Thymus (tissue), 11 donors: ENCODE measurements around the gene HSPA4L. TPM values are rescaled to one million over a fixed set of nuclear protein-coding genes. Genes with fewer than 3 reads are reported as not detected.

Experiments used
- DNase-seq, 9 donors: peaks; one replicate each; pipeline ENCODE4 v3.0.0-alpha.2; 2013; ENCODE audit warnings: low spot score in 9 of 9, low read depth in 6 of 9, missing footprints in 1 of 9
- H3K27ac ChIP-seq, 2 donors: one replicate each; pipeline ENCODE4 v1.5.1; 2013; ENCODE audit warnings: control low read depth in 1 of 2, low read depth in 1 of 2, low read length in 1 of 2, mild to moderate bottlenecking in 1 of 2, moderate library complexity in 1 of 2
- H3K27me3 ChIP-seq, 2 donors: one replicate each; pipeline ENCODE4 v1.5.1; 2013; ENCODE audit warnings: low read length in 1 of 2; ENCODE audit not compliant: control insufficient read depth in 2 of 2, insufficient read depth in 1 of 2
- H3K36me3 ChIP-seq, 2 donors: one replicate each; pipeline ENCODE4 v1.5.1; 2013; ENCODE audit warnings: low read length in 1 of 2, mild to moderate bottlenecking in 1 of 2, moderate library complexity in 1 of 2; ENCODE audit not compliant: control insufficient read depth in 2 of 2, insufficient read depth in 2 of 2
- H3K4me1 ChIP-seq, 2 donors: one replicate each; pipeline ENCODE4 v1.5.1; 2013; ENCODE audit warnings: low read length in 2 of 2; ENCODE audit not compliant: control insufficient read depth in 2 of 2, insufficient read depth in 2 of 2
- H3K4me3 ChIP-seq, 2 donors: one replicate each; pipeline ENCODE4 v1.5.1; 2013; ENCODE audit warnings: low read length in 2 of 2, control low read depth in 1 of 2, mild to moderate bottlenecking in 1 of 2
- H3K9me3 ChIP-seq, 2 donors: one replicate each; pipeline ENCODE4 v1.5.1; 2013; ENCODE audit warnings: low read length in 1 of 2, mild to moderate bottlenecking in 1 of 2; ENCODE audit not compliant: control insufficient read depth in 2 of 2, insufficient read depth in 1 of 2
- WGBS: extraction: QIAGEN DNeasy Blood & Tissue Kit; methylation state at CpG from one replicate; pipeline ENCODE4 v1.1.7; 2013; 5-methylcytosine and 5-hydroxymethylcytosine counted together
- polyA plus RNA-seq: library from polyadenylated mRNA; stranded (reverse); fragments of 200-250 nt; gene quantifications from one replicate; pipeline ENCODE4 v1.2.3, GENCODE V29; 2013
- total RNA-seq: library from RNA; stranded (reverse); fragments of 120-200 nt; gene quantifications from one replicate; pipeline ENCODE4 v1.2.4, GENCODE V29; 2013
- donor health status: healthy.

HSPA4L gene
- total and polyA plus RNA-seq, 2 donors = 3.8 to 4.2 TPM

DNA sequence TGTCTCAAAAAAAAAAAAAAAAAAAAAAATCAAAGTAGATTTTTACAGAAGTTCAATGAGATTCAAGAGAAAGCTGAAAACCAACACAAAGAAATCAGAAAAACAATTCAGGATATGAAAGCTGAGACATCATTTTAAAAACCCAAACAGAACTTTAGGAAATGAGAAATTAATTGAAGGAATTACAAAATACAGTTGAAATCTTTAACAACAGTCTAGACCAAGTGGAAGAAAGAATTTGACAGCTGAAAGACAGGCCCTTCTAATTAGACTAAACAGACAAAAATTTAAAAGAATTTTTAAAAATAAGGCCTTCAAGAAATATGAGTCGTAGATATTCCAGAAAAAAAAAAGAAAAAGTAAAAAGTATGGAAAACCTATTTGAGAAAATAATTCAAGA lies 64.6 kb downstream of the HSPA4L start:
- H3K27me3 ChIP-seq = no peaks in the 10 kb centered on the region
- no peak overlapping the region for H3K27ac ChIP-seq
- WGBS = 94% methylated on average over 1 of the region's 1 CpG
- H3K9me3 ChIP-seq = peaks cover 0 to 7% of the 10 kb centered on the region in 2 donors
- no peaks in the 10 kb centered on the region for H3K36me3 ChIP-seq
- no peak for DNase-seq
- no peak overlapping the region for H3K4me3 ChIP-seq
- no peaks in the 10 kb centered on the region for H3K4me1 ChIP-seq

DNA sequence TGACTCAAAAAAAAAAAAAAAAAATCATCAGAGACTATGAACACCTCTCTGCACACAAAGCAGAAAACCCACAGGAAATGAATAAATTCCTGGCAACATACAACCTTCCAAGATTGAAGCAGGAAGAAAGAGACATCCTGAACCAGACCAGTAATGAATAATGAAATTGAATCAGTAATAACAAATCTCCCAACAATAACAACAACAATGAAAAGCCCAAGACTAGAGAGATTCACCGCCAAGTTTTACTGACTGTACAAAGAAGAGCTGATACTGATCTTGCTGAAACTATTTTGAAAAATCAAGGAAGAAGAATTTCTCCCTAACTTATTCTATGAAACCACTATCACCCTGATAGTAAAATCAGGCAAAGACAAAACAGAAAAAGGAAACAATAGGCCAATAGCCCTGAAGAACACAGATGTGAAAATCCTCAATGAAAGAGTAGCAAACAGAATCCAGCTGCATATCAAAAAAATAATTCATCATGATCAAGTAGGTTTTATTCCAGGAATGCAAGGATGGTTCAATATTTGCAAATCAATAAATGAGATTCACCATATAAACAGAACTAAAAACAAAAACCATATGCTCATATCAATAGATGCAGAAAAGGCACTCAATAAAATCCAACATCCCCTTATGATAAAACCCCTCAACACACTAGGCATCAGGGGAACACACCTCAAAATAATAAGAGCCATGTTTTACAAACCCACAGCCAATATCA lies 67.5 kb downstream of the HSPA4L start:
- 95% methylated on average over 1 of the region's 1 CpG for WGBS
- H3K9me3 ChIP-seq = peaks cover 0 to 8% of the 10 kb centered on the region in 2 donors

DNA sequence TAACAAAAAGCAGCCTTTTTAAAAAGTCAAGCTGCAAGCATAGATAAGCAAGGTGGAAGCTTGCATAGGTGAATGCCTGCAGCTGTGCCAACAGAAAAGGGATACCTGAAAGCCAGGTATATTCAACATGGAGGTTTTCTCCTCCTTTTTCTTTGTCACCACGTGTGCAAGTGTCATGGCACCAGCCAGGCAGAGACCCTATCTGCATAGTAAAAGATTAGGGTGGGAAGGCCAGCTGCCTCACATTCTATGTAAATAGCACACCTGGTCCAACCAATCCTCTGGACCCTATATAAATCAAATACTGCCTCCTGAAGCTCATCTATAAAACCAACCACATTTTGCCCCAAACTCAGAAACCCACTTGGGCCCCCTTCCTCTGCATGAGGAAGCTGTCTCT lies 70.5 kb downstream of the HSPA4L start:
- no peaks in the 10 kb centered on the region for H3K36me3 ChIP-seq
- DNase-seq = no peak
- no peaks in the 10 kb centered on the region for H3K4me1 ChIP-seq
- 56% methylated on average over 1 of the region's 1 CpG for WGBS
- H3K27ac ChIP-seq = no peak overlapping the region
- no peaks in the 10 kb centered on the region for H3K27me3 ChIP-seq
- no peak overlapping the region for H3K4me3 ChIP-seq
- H3K9me3 ChIP-seq = peaks cover 0 to 8% of the 10 kb centered on the region in 2 donors

More for the DNA sequence above, 67.5 kb downstream of the HSPA4L start:
- Histone ChIP-seq H3K36me3 (no peaks in the 10 kb centered on the region), H3K27me3 (no peaks in the 10 kb centered on the region), H3K27ac (no peak overlapping the region), H3K4me1 (no peaks in the 10 kb centered on the region), H3K4me3 (no peak overlapping the region)
- DNase-seq = peak in 1 of 9 donors; percentile 1

DNA sequence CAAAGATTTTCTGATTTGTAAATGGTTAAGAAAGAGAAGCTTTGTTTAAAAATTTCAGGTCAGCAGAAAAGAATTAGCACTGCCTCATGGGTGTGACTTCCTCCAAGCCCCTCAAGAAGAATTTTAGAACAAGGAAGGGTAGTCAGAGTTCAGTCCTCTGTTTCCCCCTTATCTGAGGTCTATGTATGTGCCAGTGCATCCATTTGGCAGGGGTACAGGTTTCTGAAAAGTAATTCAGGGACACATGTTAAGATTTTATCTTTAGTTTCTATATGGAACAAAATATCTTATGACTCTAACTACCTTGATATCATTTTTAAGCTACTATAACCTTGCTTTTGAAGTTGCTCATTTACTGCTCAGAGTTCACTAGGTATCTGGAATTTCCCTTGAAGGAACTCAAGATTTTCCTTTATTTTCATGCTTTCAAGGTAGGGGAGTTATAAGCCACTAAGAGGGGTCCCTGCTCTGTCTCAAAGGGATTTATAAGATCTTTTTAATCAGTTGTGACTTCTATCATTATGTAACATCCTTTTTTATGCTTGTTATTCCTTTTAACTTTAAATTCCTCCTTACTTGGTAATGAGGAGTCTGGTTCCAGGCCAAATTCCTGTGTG lies 74.2 kb downstream of the HSPA4L start:
- Histone ChIP-seq H3K27ac (no peak overlapping the region), H3K36me3 (no peaks in the 10 kb centered on the region)
- DNase-seq = no peak

DNA sequence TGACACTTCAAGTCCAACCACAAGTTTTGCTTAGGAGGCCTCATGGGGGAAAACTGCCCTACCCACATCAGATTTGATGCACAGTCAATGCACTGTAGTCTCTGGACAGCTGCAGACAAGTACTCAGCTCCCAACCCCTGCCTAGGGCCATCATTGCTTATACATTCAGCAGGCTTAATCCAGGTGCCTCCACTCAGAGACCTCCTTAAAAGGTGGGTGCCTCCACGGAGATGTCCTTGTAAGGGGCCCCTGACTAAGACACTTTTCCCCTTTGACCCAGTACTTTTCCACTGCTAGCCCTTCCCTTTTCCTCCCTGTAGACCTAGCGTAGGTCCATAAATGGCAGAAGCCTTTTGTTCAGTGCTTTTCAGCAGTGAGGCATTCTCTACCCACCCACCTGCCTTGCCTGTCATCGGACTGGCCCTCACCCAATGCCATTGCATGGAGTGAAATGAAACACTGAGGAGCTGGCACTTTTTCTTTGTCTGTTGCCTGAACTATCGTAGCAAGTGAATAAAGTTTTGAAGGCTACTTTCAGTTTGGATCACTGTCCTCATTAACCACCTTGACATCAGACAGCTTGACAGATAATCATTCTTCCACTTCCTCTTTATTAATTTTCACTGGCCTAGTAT lies 74.8 kb downstream of the HSPA4L start:
- DNase-seq = no peak
- no peak overlapping the region for H3K4me3 ChIP-seq
- peaks cover 0 to 4% of the 10 kb centered on the region in 2 donors for H3K9me3 ChIP-seq
- no peaks in the 10 kb centered on the region for H3K4me1 ChIP-seq
- no peak overlapping the region for H3K27ac ChIP-seq
- WGBS = 91% methylated on average over 4 of the region's 4 CpGs
- no peaks in the 10 kb centered on the region for H3K36me3 ChIP-seq
- H3K27me3 ChIP-seq = no peaks in the 10 kb centered on the region

More for the DNA sequence above, 74.2 kb downstream of the HSPA4L start:
- Histone ChIP-seq H3K27me3 (no peaks in the 10 kb centered on the region), H3K4me1 (no peaks in the 10 kb centered on the region), H3K9me3 (peaks cover 0 to 4% of the 10 kb centered on the region in 2 donors), H3K4me3 (no peak overlapping the region)

DNA sequence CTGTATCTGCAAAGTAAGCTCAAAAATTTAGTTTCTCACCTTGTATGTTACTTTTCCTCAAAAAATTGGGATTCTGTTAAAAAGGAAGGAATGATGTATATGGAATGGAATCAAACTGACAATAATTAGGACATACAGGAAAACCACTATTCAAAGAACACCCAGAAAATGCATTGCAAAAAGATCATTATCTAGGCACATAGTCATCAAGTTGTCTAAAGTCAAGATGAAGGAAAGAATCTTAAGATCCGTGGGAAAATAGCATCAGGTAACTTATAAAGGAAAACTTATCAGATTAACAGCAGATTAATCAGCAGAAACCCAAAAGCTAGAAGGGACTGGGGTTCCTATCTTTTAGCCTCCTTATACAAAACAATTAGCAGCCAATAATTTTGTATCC lies 75.5 kb downstream of the HSPA4L start:
- H3K9me3 ChIP-seq = peaks cover 0 to 4% of the 10 kb centered on the region in 2 donors
- WGBS = 96% methylated on average over 1 of the region's 1 CpG
- DNase-seq = no peak
- no peaks in the 10 kb centered on the region for H3K4me1 ChIP-seq
- no peaks in the 10 kb centered on the region for H3K36me3 ChIP-seq
- H3K27ac ChIP-seq = no peak overlapping the region
- no peaks in the 10 kb centered on the region for H3K27me3 ChIP-seq
- no peak overlapping the region for H3K4me3 ChIP-seq

DNA sequence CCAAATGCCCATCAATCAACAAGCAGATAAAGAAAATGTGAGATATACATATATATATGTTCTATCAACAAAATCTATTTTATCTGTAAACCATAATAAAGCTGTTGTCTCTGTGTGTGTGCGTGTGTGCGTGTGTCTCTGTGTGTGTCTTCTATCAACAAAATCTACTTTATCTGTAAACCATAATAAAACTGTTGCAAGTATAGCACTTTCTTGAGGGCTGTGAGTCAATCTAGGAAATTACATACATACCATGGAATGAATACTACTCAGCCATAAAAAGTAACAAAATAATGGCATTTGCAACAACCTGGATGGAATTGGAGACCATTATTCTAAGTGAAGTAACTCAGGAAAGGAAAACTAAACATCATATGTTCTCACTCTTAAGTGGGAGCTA lies 86.1 kb downstream of the HSPA4L start:
- no peaks in the 10 kb centered on the region for H3K27me3 ChIP-seq
- no peak overlapping the region for H3K4me3 ChIP-seq
- WGBS = 98% methylated on average over 2 of the region's 2 CpGs
- no peak for DNase-seq
- H3K4me1 ChIP-seq = no peaks in the 10 kb centered on the region
- no peaks in the 10 kb centered on the region for H3K9me3 ChIP-seq
- no peak overlapping the region for H3K27ac ChIP-seq
- H3K36me3 ChIP-seq = no peaks in the 10 kb centered on the region

DNA sequence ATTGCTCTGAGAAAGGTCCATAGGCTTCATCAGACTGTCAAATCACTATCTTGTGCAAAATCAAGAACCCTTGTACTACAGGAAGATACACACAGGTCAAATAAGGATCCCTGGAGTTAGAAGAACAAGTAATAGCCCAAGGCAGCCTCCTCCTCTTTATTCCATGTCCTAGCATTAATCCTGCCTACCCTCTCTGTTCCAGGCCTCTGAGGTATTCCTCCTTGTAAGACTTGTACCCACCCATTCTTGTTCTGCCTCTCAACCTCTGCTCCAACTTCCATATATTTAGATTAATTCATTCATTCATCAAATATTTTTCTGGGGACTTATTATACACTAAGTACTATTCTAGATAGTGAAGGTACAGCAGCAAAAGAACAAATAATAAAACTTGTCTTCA lies 88.2 kb downstream of the HSPA4L start:
- Histone ChIP-seq H3K4me1 (no peaks in the 10 kb centered on the region), H3K4me3 (no peak overlapping the region), H3K27me3 (no peaks in the 10 kb centered on the region), H3K9me3 (no peaks in the 10 kb centered on the region), H3K27ac (no peak overlapping the region), H3K36me3 (no peaks in the 10 kb centered on the region)
- DNase-seq = no peak

DNA sequence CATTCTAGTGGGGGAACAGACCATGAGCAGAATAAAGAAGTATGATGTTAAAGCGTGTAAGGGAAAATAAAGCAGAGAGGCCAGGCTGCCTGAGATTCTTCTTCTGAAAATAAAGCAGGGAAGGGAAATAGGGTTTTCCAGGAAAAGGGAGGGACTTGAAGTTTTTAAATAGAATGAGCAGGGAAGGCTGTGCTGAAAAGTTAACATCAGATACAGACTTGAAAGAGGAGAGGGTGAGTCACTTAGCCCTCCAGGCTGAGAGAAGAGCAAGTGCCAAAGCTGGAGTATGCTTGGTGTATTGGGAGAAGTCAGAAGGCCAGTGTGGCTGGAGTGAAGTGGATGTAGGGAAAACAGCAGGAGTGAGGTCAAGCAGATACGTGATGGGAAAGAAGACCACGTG lies 88.6 kb downstream of the HSPA4L start:
- H3K4me1 ChIP-seq = no peaks in the 10 kb centered on the region
- no peaks in the 10 kb centered on the region for H3K27me3 ChIP-seq
- H3K27ac ChIP-seq = no peak overlapping the region
- no peak for DNase-seq
- no peaks in the 10 kb centered on the region for H3K9me3 ChIP-seq
- no peak overlapping the region for H3K4me3 ChIP-seq
- 88% methylated on average over 3 of the region's 3 CpGs for WGBS
- H3K36me3 ChIP-seq = no peaks in the 10 kb centered on the region
